ENCODE results near the gene ABI3.

ABI3 gene

GRCh38 chr17:49197346-49197998, 13.0 kb upstream of the ABI3 start:
- no peak for DNase-seq (ENCODE audit: low read depth in 2 of 2)

- DNase-seq (ENCODE audit: low read depth in 2 of 2), result no peak
These were observed 12.3 kb upstream of the ABI3 start for GRCh38 chr17:49198211-49198610.

GRCh38 chr17:49200423-49201083, 10.0 kb upstream of the ABI3 start:
- no peak for DNase-seq (ENCODE audit: low read depth in 2 of 2)

GRCh38 chr17:49201481-49201927, 9.0 kb upstream of the ABI3 start:
- no peak for DNase-seq (ENCODE audit: low read depth in 2 of 2)

- no peak for DNase-seq (ENCODE audit: low read depth in 2 of 2)
These were observed 6.7 kb upstream of the ABI3 start for GRCh38 chr17:49203796-49204195.

GRCh38 chr17:49204516-49204915, 6.0 kb upstream of the ABI3 start:
- DNase-seq (ENCODE audit: low read depth in 2 of 2), result no peak

GRCh38 chr17:49209061-49209571, 1.4 kb upstream of the ABI3 start:
- no peak for DNase-seq (ENCODE audit: low read depth in 2 of 2)

- no peak for DNase-seq (ENCODE audit: low read depth in 2 of 2)
These were observed 2.9 kb downstream of the ABI3 start for GRCh38 chr17:49213399-49213798.

GRCh38 chr17:49213847-49214246, 3.3 kb downstream of the ABI3 start:
- no peak for DNase-seq (ENCODE audit: low read depth in 2 of 2)

GRCh38 chr17:49214676-49215360, 4.3 kb downstream of the ABI3 start:
- no peak for DNase-seq (ENCODE audit: low read depth in 2 of 2)

- DNase-seq (ENCODE audit: low read depth in 2 of 2), result no peak
These were observed 6.0 kb downstream of the ABI3 start for GRCh38 chr17:49216482-49216881.

GRCh38 chr17:49216953-49217650, 6.6 kb downstream of the ABI3 start:
- DNase-seq (ENCODE audit: low read depth in 2 of 2), result no peak

GRCh38 chr17:49217651-49218413, 7.3 kb downstream of the ABI3 start:
- DNase-seq (ENCODE audit: low read depth in 2 of 2), result no peak

- DNase-seq (ENCODE audit: low read depth in 2 of 2), result no peak
These were observed 8.7 kb downstream of the ABI3 start for GRCh38 chr17:49218941-49219913.

GRCh38 chr17:49219987-49220386, 9.5 kb downstream of the ABI3 start:
- DNase-seq (ENCODE audit: low read depth in 2 of 2), result no peak

- DNase-seq (ENCODE audit: low read depth in 2 of 2), result no peak
These were observed 12.6 kb downstream of the ABI3 start for GRCh38 chr17:49223168-49223516.

- DNase-seq (ENCODE audit: low read depth in 2 of 2), result no peak
These were observed 13.2 kb downstream of the ABI3 start for GRCh38 chr17:49223517-49224197.

GRCh38 chr17:49224198-49224996, 13.9 kb downstream of the ABI3 start:
- no peak for DNase-seq (ENCODE audit: low read depth in 2 of 2)

GRCh38 chr17:49224997-49225337, 14.5 kb downstream of the ABI3 start:
- no peak for DNase-seq (ENCODE audit: low read depth in 2 of 2)

Measured in fibroblast of skin of left biceps (primary cell).